HG03457 (cell line): Measurements from ENCODE around the gene SPOP.
A peak's percentile ranks its signal among the peaks of the same experiment; 100 is the strongest.
"Not testable (repeated sequence)": the region's sequence is repeated elsewhere in the genome, so short reads cannot be mapped to it uniquely, and the experiment has no call there.

Experiments
- ATAC-seq: cut with Tn5 transposase; IDR thresholded peaks from one replicate; pipeline ENCODE4 v1.9.1; 2021; ENCODE audit warnings: moderate number of reproducible peaks; ENCODE audit not compliant: unreplicated experiment

The SPOP gene

DNA sequence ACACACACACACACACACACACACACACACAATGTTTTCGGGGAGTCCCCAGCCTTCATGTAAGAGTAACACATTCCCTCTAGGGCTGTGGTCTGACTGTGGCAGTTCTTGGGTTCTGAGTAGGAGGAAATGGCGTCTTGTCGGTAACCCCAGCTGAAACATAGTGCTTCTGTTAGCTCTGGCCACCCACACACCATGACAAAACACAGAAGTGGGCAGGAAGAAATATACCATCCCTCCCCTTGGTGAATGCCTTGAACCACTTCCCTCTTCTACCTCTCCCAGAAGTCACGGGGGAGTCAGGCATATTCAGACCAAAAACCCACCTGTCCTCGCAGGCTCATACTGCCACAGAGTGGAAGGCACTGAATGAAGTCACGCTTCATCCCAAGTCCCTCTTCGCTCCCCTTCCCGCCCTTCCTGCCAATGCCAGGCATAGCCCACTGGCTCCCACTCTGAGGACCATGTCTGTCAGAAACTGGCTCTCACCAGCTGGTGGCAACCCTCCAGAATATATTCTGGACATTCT, 18.4 kb upstream of the SPOP start:
- ATAC-seq: no peak

GRCh38 chr17:49695698-49696232, 17.9 kb upstream of the SPOP start:
- no peak for ATAC-seq

DNA sequence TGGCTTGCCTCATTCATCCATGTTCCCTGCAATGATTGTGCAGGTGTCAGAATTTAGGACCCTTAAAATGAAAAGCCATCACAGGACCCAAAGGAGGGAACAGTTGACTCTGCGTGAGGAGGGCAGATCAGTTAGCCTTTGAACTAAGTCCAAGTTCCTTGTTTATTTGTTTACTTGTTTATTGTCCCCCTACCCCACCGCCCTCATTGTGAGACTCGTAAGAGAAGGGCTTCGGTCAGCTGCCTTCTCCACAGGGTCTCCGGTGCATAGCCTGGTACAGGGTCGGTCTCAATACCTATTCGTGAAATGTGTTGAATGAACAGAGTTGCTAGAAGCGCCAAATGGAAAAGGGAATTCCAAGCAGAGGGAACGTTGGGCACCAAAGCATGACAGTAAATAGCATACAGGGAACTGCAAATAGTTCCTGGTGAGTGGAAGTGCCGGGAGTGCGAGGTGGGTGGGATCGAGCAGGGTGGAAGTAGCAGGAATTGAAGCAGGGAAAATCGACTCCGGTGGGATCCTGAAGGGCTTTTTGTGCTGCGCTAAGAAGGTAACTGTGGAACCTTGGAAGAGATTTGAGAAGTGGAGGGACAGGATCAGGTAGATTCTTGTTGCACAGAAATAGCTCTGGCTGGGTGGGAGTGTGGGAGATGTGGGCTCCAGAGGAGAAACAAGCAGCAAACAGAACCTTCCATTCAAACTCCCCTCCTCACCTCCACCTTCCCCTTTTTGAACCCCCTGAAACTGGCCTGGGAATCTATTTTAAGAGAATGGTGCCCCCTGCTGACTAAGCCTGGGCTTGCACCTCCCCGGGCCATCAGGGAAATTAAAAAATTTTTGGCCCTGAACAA, 17.2 kb upstream of the SPOP start:
- no peak for ATAC-seq

DNA sequence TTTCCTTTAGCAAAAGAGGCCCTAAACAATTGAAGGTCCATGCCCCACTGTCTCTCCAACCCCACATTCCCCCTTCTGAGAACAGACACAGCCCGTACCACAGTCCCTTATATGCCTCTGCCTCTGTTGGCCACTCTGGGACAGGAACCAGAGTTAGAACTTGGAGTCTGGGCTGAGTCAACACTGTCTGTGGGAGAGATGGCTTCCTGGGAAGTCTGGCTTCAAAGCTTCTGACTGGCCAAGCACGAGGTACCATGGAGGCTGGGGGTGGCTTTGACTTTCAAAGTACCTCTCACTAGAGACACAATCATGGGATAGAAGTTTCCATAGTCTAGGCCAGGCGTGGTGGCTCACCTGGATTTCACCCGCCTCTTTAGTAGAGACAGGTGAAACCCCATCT, 14.9 kb upstream of the SPOP start:
- ATAC-seq: no peak

DNA sequence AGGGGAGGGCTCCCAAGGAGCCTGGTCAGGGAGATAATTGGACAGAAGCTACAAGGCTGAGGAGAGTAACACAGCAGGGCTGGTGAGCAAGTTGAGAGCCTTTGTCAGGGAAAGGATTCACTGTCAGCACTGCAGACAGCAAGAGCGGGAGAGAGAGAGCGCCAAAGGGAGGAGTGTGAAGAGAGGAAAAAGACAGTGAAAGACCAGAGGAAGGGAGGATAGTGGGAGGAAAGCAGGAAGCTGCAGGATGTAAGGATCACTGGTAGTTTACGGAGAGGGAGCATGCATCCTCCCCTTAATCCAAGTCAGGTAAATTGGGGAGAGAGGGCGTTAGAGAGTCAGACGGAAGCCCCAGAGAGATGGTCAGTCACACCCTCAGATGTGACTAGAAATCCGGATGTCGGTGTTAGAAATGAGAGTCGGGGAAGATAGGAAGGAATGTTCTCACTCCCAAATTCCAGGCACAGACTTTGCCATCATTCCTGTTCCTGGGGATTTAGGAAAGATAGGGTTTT, 13.8 kb upstream of the SPOP start:
- ATAC-seq: no peak

DNA sequence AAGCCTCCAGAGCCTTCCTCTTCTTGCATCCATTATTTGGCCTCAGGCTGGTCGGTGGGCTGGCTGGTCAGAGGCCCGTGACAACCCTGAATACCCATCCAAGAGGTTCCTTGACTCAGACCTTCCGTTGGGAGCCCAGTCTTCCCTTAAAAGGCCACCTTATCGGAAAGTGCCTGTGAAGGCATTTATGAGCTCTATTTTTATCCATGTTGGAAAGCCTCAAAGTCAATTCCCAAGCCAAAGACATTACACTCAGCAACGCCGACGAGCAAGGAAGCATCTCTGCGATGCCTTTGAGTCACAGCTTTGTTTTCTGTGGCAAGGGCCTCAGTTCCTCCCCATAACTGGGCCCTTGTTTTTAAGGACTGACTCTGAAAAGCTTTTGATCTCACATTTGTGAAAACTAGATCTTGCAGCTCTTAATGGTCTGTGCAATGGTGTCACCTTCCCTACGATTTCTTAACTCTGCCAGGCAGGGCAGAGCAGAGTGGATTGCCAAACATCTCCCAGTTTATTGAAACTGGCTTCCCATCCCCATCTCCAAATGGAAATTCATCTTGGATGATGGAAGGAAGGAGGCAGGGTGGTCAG, 13.3 kb upstream of the SPOP start:
- no peak for ATAC-seq

- no peak for ATAC-seq
These were observed 12.4 kb upstream of the SPOP start for GRCh38 chr17:49690256-49690655.

DNA sequence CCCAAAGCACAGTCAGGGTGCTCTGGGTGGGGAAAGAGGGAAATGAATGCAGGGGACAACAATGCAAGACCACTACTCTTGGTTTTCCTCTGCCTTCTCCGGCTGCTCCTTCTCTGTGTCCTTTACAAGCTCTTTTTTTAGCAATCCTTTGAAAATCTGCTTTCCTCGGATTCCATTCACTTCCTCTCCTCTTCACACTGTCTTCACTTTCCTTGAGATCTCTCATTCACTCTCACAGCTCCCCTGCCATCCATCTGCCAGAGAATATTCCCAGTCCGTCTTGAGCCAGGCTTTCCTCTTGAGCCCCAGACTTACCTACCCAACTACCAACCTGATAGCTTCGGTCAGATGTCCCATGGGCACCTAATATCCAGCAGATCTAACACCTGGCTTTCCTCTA, 11.0 kb upstream of the SPOP start:
- ATAC-seq: no peak

- no peak for ATAC-seq
These were observed 10.1 kb upstream of the SPOP start for GRCh38 chr17:49687878-49688491.

- ATAC-seq: no peak
These were observed 3.4 kb upstream of the SPOP start for GRCh38 chr17:49681106-49681979.

DNA sequence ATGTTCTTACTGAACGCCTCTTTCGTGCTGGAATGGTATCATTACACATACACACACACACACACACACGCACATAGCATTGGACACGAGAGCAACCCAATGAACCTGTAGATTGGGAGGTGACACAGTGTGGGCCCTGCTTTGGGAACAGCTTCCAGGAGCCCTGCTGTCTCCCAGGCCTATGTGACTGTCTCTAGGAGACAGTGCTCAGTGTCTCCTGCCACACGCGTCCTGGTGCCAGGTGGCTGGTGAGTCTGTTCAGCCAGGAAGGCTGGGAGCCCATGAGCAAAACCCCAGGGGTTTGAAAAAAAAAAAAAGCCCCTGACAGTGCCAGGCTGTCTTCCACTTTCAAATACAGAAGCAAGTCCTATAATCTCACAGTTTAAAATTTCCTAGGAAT, 2.4 kb upstream of the SPOP start:
- no peak for ATAC-seq

DNA sequence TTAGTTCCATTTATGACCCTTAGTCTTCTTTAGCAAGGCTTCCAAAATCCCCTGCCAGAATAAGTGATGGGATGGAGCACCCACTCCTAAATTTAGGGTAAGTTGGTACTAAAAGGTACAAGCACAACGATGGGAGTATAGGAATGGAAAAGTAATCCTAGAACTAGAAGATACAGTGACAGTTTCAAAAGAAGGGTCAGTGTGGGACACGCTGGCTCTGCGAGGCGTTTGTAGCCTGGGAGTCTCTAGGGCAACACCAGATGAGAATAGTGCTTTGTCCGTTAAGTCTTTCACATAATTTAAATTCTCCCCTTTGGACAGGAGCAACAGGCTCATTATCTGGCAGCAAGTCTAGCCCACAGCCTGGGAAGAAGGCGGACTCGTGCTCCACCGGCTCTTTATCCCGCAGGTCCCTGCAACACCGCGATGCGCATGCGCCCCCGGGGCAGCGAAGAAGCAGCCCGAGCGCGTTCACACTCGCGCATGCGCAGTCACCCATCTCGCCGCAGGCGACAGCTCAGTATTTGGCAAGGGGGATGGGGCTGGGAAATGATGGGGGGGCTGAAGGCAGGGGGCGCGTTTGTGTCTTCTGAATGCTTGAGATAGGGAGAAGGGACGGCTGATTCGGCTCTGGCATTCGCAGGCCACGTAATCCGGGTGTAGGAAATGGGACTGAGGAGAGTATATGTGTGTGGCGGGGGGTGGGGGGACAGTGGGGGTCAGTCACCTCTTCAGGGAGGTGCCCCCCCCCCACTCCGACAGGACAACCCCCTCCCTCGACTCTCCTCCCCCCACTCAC, 564 bp downstream of the SPOP start:
- ATAC-seq: peak; percentile 31

- peak; percentile 45 for ATAC-seq
These were observed 1.5 kb downstream of the SPOP start for GRCh38 chr17:49676276-49676868.

DNA sequence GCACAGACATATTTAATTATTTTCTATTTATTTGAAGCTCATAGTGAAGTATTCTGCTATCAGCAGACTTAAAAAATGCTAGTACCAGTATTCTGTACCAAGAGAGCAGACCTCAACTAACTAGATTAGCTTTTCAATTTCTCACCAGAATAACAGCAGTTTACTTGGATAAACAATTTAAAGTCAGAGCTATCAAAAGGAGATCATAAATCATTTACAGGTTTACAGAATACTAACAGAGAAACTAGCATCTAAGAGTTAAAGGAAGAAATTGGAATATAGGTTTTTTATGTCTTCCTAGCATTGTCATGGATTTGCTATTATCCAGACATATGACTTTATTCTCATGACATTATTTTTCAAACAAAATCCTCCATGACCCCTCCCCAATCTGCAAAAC, 3.4 kb downstream of the SPOP start:
- ATAC-seq: no peak

- not testable (repeated sequence) for ATAC-seq
These were observed 4.2 kb downstream of the SPOP start for GRCh38 chr17:49673679-49674078.

- ATAC-seq: no peak
These were observed 7.3 kb downstream of the SPOP start for GRCh38 chr17:49670641-49671040.

- ATAC-seq: no peak
These were observed 7.9 kb downstream of the SPOP start for GRCh38 chr17:49670002-49670401.

DNA sequence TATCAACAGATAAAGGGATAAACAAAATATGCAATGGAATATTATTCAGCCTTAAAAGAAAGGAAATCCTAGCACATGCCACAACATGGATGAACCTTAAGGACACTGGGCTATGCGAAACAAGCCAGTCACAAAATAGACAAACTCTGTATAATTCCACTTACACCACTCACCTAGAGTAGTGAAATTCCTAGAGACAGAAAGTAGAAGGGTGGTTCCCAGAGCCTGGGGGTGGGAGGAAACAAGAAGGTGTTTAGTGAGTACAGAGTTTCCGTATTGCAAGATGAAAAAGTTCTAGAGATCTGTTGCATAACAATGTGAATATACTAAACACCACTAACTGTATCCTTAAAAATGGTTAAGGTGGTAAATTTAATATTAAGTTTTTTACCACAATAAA, 10.0 kb downstream of the SPOP start:
- ATAC-seq: no peak

GRCh38 chr17:49664706-49665211, 13.1 kb downstream of the SPOP start:
- no peak for ATAC-seq
